H9 (cell line): ENCODE data around the gene CCDC127. TPM values are rescaled to one million over a fixed set of nuclear protein-coding genes. Genes with fewer than 3 reads are reported as not detected.

ENCODE experiments used
- DNase-seq: peaks from one replicate; pipeline ENCODE4 v3.0.0-alpha.2; 2017
- H2AFZ ChIP-seq: one replicate; pipeline ENCODE4 v1.6.1; 2013; ENCODE audit warnings: mild to moderate bottlenecking, low read length, control low read depth, moderate library complexity
- H2AK5ac ChIP-seq: 2 replicates; pipeline ENCODE4 v1.6.1; 2013; ENCODE audit warnings: low read length, control low read depth, mixed read lengths; ENCODE audit not compliant: insufficient read length
- H2BK120ac ChIP-seq: one replicate; pipeline ENCODE4 v1.6.1; 2013; ENCODE audit warnings: low read depth, mild to moderate bottlenecking, low read length, control low read depth, inconsistent platforms; ENCODE audit not compliant: poor library complexity, severe bottlenecking
- H2BK12ac ChIP-seq: 2 replicates; pipeline ENCODE4 v1.6.1; 2013; ENCODE audit warnings: low read length, control low read depth, mixed read lengths, low read depth; ENCODE audit not compliant: insufficient read length
- H2BK15ac ChIP-seq: 2 replicates; pipeline ENCODE4 v1.6.1; 2013; ENCODE audit warnings: low read depth, low read length, control low read depth
- H2BK20ac ChIP-seq: one replicate; pipeline ENCODE4 v1.6.1; 2013; ENCODE audit warnings: low read depth, mild to moderate bottlenecking, low read length, control low read depth, inconsistent platforms; ENCODE audit not compliant: poor library complexity, severe bottlenecking
- H2BK5ac ChIP-seq: 2 replicates; pipeline ENCODE4 v1.6.1; 2013; ENCODE audit warnings: low read length, control low read depth, mixed read lengths; ENCODE audit not compliant: insufficient read length
- H3K14ac ChIP-seq: 2 replicates; pipeline ENCODE4 v1.6.1; 2013; ENCODE audit warnings: low read length, control low read depth; ENCODE audit not compliant: insufficient read depth
- H3K18ac ChIP-seq: 2 replicates; pipeline ENCODE4 v1.6.1; 2013; ENCODE audit warnings: low read depth, mild to moderate bottlenecking, mixed read lengths, low read length, control low read depth; ENCODE audit not compliant: insufficient read length
- H3K23ac ChIP-seq: 2 replicates; pipeline ENCODE4 v1.6.1; 2013; ENCODE audit warnings: low read length, control low read depth, mixed read lengths, low read depth; ENCODE audit not compliant: insufficient read length
- H3K23me2 ChIP-seq: 2 replicates; pipeline ENCODE4 v1.6.1; 2013; ENCODE audit warnings: low read depth, mild to moderate bottlenecking, mixed read lengths, low read length, control low read depth; ENCODE audit not compliant: insufficient read length, poor library complexity, severe bottlenecking
- H3K27ac ChIP-seq: 2 replicates; pipeline ENCODE4 v1.5.1; 2013; ENCODE audit warnings: low read length, control low read depth, mixed read lengths, low read depth; ENCODE audit not compliant: insufficient read length
- H3K27me3 ChIP-seq: 2 replicates; pipeline ENCODE4 v1.6.1; 2013; ENCODE audit warnings: low read length, control low read depth, inconsistent platforms; ENCODE audit not compliant: insufficient read depth
- H3K4ac ChIP-seq: 2 replicates; pipeline ENCODE4 v1.6.1; 2013; ENCODE audit warnings: low read depth, mild to moderate bottlenecking, control low read depth, inconsistent platforms, low read length, moderate library complexity
- H3K4me1 ChIP-seq: 2 replicates; pipeline ENCODE4 v1.6.1; 2013; ENCODE audit warnings: low read length, control low read depth, inconsistent platforms; ENCODE audit not compliant: insufficient read depth
- H3K4me2 ChIP-seq: 2 replicates; pipeline ENCODE4 v1.6.1; 2013; ENCODE audit warnings: low read length, control low read depth, mixed read lengths; ENCODE audit not compliant: insufficient read length, insufficient read depth
- H3K56ac ChIP-seq: 2 replicates; pipeline ENCODE4 v1.6.1; 2013; ENCODE audit warnings: low read depth, mild to moderate bottlenecking, mixed read lengths, low read length, control low read depth; ENCODE audit not compliant: insufficient read length
- H3K79me1 ChIP-seq: 2 replicates; pipeline ENCODE4 v1.6.1; 2013; ENCODE audit warnings: low read depth, mild to moderate bottlenecking, moderate library complexity, low read length, control low read depth, inconsistent platforms; ENCODE audit not compliant: insufficient read depth, poor library complexity, severe bottlenecking
- H3K79me2 ChIP-seq: 2 replicates; pipeline ENCODE4 v1.6.1; 2013; ENCODE audit warnings: low read length, control low read depth, inconsistent platforms; ENCODE audit not compliant: insufficient read depth
- H3K9ac ChIP-seq: 2 replicates; pipeline ENCODE4 v1.6.1; 2013; ENCODE audit warnings: low read length, control low read depth, mixed read lengths; ENCODE audit not compliant: insufficient read length; ENCODE audit errors: extremely low read depth
- H3K9me3 ChIP-seq: one replicate; pipeline ENCODE4 v1.6.1; 2013; ENCODE audit warnings: low read depth, low read length, inconsistent platforms; ENCODE audit not compliant: control insufficient read depth
- H3T11ph ChIP-seq: one replicate; pipeline ENCODE4 v1.6.1; 2013; ENCODE audit warnings: mild to moderate bottlenecking, low read length, control low read depth, inconsistent platforms
- H4K20me1 ChIP-seq: one replicate; pipeline ENCODE4 v1.6.1; 2013; ENCODE audit not compliant: control insufficient read depth, insufficient read length, insufficient read depth
- H4K5ac ChIP-seq: 2 replicates; pipeline ENCODE4 v1.6.1; 2013; ENCODE audit warnings: low read depth, mild to moderate bottlenecking, mixed read lengths, low read length, control low read depth; ENCODE audit not compliant: insufficient read length
- H4K8ac ChIP-seq: replicated peaks from 2 replicates; pipeline ENCODE4 v1.6.1; 2013; ENCODE audit warnings: low read length, control low read depth, mixed read lengths, low read depth; ENCODE audit not compliant: insufficient read length
- H4K91ac ChIP-seq: 2 replicates; pipeline ENCODE4 v1.6.1; 2013; ENCODE audit warnings: low read depth, mild to moderate bottlenecking, moderate library complexity, mixed read lengths, low read length, control low read depth; ENCODE audit not compliant: insufficient read length
- H3K27ac Mint-ChIP-seq, 3 experiments: 2 replicates in 2 of 3; 3 replicates in 1 of 3; pipeline ENCODE4 v1.8.0; 2020 to 2021; ENCODE audit warnings: mixed read lengths in 3 of 3, mild to moderate bottlenecking in 1 of 3, moderate library complexity in 1 of 3
- H3K27me3 Mint-ChIP-seq: 2 replicates; pipeline ENCODE4 v1.8.0; 2021; ENCODE audit warnings: low read depth, mild to moderate bottlenecking, moderate library complexity, mixed read lengths
- H3K36me3 Mint-ChIP-seq, 3 experiments: 2 replicates in 2 of 3; 3 replicates in 1 of 3; pipeline ENCODE4 v1.8.0; 2020 to 2021; ENCODE audit warnings: low read depth in 3 of 3, mixed read lengths in 3 of 3; ENCODE audit not compliant: insufficient read depth in 1 of 3
- H3K4me1 Mint-ChIP-seq, 2 experiments: 2 replicates each; pipeline ENCODE4 v1.8.0; 2020; ENCODE audit warnings: mixed read lengths in 2 of 2
- H3K4me3 Mint-ChIP-seq, 2 experiments: 2 replicates in 1 of 2; 3 replicates in 1 of 2; pipeline ENCODE4 v1.8.0; 2020 to 2021; ENCODE audit warnings: mild to moderate bottlenecking in 2 of 2, mixed read lengths in 2 of 2, moderate library complexity in 1 of 2
- H3K9me3 Mint-ChIP-seq, 2 experiments: 2 replicates in 1 of 2; 3 replicates in 1 of 2; pipeline ENCODE4 v1.8.0; 2020; ENCODE audit warnings: mild to moderate bottlenecking in 2 of 2, mixed read lengths in 2 of 2, moderate library complexity in 1 of 2
- WGBS: extraction: QIAGEN DNeasy Blood & Tissue Kit; methylation state at CpG from one replicate; pipeline ENCODE4 v1.1.7; 2013; ENCODE audit warnings: missing lambda C conversion rate, low lambda C conversion rate, mixed read lengths; ENCODE audit not compliant: insufficient read length; ENCODE audit errors: extremely low coverage; 5-methylcytosine and 5-hydroxymethylcytosine counted together
- total RNA-seq: library from RNA; stranded (reverse); gene quantifications from 2 replicates; pipeline ENCODE4 v1.2.1, GENCODE V29; 2021
- TF ChIP-seq, protein P1 (sequence below): fragments of 200-600 bp; sonication (generic); conservative IDR thresholded peaks from 3 replicates; pipeline ENCODE4 v1.8.0; 2021; ENCODE audit warnings: antibody characterized with exemption, mild to moderate bottlenecking

CCDC127 gene
- total RNA-seq, 1 experiment from 2014 or later, result 9.0 TPM

DNA sequence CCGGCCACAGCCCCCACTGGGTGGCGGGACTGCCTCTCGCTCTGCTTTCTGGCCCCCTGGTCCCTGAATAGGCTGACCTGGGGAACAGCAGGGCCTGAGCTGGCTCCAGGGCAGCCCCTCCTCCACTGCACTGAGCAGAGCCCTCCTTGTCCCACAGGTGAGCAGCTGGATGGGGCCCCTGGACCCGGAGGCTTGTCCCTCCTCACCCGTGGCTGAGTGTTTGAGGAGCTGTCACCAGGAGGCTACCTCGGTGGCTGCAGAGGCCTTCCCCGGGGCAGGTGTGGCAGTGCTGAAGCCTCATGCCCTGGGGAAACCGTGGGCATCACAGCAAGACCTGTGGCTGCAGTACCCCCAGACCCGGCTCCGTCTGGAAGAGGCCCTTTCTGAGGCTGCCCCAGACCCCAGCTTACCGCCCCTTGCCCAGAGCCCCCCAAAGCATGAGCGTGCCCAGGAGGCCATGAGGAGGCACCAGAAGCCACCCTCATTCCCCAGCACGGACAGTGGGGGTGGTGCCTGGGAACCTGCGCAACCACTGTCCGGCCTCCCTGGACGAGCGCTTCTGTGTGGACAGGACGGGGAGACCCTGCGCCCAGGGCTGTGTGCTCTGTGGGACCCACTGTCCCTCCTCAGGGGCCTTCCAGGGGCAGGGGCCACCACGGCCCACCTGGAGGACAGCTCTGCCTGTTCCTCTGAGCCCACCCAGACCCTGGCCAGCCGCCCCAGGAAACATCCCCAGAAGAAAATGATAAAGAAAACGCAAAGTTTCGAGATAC, 55.2 kb downstream of the CCDC127 start:
- no peak overlapping the region for H3K4me3 Mint-ChIP-seq
- Histone ChIP-seq H3K4ac (no peak overlapping the region), H2BK5ac (no peak overlapping the region), H3T11ph (no peak overlapping the region), H2BK120ac (no peak overlapping the region), H3K18ac (no peak overlapping the region), H2BK12ac (no peak overlapping the region), H3K9ac (no peak overlapping the region), H3K79me1 (no peaks in the 10 kb centered on the region), H3K14ac (no peak overlapping the region), H3K56ac (no peak overlapping the region), H4K8ac (no peak overlapping the region), H3K4me2 (no peak overlapping the region), H3K27me3 (no peaks in the 10 kb centered on the region), H3K27ac (no peak overlapping the region), H3K79me2 (no peaks in the 10 kb centered on the region), H3K4me1 (no peaks in the 10 kb centered on the region), H3K23ac (no peak overlapping the region), H4K20me1 (no peaks in the 10 kb centered on the region), H4K5ac (no peak overlapping the region), H2AK5ac (no peak overlapping the region), H3K23me2 (no peaks in the 10 kb centered on the region), H2AFZ (no peak overlapping the region), H2BK15ac (no peak overlapping the region), H2BK20ac (no peak overlapping the region), H3K9me3 (no peaks in the 10 kb centered on the region), H4K91ac (no peak overlapping the region)
- DNase-seq, result no peak
- TF ChIP-seq, protein P1, sequence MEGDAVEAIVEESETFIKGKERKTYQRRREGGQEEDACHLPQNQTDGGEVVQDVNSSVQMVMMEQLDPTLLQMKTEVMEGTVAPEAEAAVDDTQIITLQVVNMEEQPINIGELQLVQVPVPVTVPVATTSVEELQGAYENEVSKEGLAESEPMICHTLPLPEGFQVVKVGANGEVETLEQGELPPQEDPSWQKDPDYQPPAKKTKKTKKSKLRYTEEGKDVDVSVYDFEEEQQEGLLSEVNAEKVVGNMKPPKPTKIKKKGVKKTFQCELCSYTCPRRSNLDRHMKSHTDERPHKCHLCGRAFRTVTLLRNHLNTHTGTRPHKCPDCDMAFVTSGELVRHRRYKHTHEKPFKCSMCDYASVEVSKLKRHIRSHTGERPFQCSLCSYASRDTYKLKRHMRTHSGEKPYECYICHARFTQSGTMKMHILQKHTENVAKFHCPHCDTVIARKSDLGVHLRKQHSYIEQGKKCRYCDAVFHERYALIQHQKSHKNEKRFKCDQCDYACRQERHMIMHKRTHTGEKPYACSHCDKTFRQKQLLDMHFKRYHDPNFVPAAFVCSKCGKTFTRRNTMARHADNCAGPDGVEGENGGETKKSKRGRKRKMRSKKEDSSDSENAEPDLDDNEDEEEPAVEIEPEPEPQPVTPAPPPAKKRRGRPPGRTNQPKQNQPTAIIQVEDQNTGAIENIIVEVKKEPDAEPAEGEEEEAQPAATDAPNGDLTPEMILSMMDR, result no peak
- peaks cover 15 to 65% (median 57%) of the 10 kb centered on the region in 3 experiments for H3K36me3 Mint-ChIP-seq
- peaks cover 7 to 14% of the 10 kb centered on the region in 2 experiments; a peak in 3 of 4 replicates for H3K4me1 Mint-ChIP-seq
- H3K9me3 Mint-ChIP-seq, result peaks cover 15 to 17% of the 10 kb centered on the region in 2 experiments
- no peak overlapping the region; a peak in 1 of 7 replicates for H3K27ac Mint-ChIP-seq
- no peaks in the 10 kb centered on the region for H3K27me3 Mint-ChIP-seq
- WGBS, result no CpG with 5 or more reads among the region's 23 CpGs
